Smooth muscle cell (in vitro differentiated cells): ENCODE data around the gene TSNAX. TPM values are rescaled to one million over a fixed set of nuclear protein-coding genes. Genes with fewer than 3 reads are reported as not detected.
A peak's percentile ranks its signal among the peaks of the same experiment; 100 is the strongest.

Experiments
- DNase-seq: peaks from one replicate; lab custom pipeline; 2025; ENCODE audit not compliant: unreplicated experiment; lab: John Stamatoyannopoulos, UW
- H2AFZ ChIP-seq: fragments of 200-600 bp; sonication (generic); 2 replicates; pipeline ENCODE4 v1.6.0; 2016; ENCODE audit warnings: antibody characterized with exemption, low read depth, mild to moderate bottlenecking
- H3F3A ChIP-seq: fragments of 200-600 bp; sonication (generic); 2 replicates; pipeline ENCODE4 v1.6.0; 2017; ENCODE audit warnings: antibody characterized with exemption, low read depth
- H3K27ac ChIP-seq: fragments of 200-600 bp; sonication (generic); 2 replicates; pipeline ENCODE4 v1.5.1; 2016; ENCODE audit warnings: low read depth, mild to moderate bottlenecking
- H3K27me3 ChIP-seq: fragments of 200-600 bp; sonication (generic); 2 replicates; pipeline ENCODE4 v1.6.1; 2016; ENCODE audit warnings: low read depth, mild to moderate bottlenecking
- H3K36me3 ChIP-seq: fragments of 200-600 bp; sonication (generic); 2 replicates; pipeline ENCODE4 v1.5.1; 2016; ENCODE audit warnings: low read depth
- H3K4me1 ChIP-seq: fragments of 200-600 bp; sonication (generic); 2 replicates; pipeline ENCODE4 v1.5.1; 2016; ENCODE audit warnings: low read depth
- H3K4me2 ChIP-seq: fragments of 200-600 bp; sonication (generic); 2 replicates; pipeline ENCODE4 v1.6.0; 2016; ENCODE audit warnings: mild to moderate bottlenecking
- H3K4me3 ChIP-seq: fragments of 200-600 bp; sonication (generic); 2 replicates; pipeline ENCODE4 v1.5.1; 2016; ENCODE audit warnings: mild to moderate bottlenecking
- H3K79me2 ChIP-seq: fragments of 200-600 bp; sonication (generic); 2 replicates; pipeline ENCODE4 v1.6.0; 2016; ENCODE audit warnings: low read depth, mild to moderate bottlenecking
- H3K9ac ChIP-seq: fragments of 200-600 bp; sonication (generic); 2 replicates; pipeline ENCODE4 v1.6.0; 2016; ENCODE audit warnings: low read depth
- H3K9me3 ChIP-seq: fragments of 200-600 bp; sonication (generic); replicated peaks from 2 replicates; pipeline ENCODE4 v1.5.1; 2016; ENCODE audit warnings: low read depth
- H4K20me1 ChIP-seq: fragments of 200-600 bp; sonication (generic); 2 replicates; pipeline ENCODE4 v1.6.0; 2016; ENCODE audit warnings: low read depth
- CTCF ChIP-seq: fragments of 200-600 bp; sonication (generic); IDR thresholded peaks from 2 replicates; pipeline ENCODE4 v1.5.1; 2017; ENCODE audit warnings: borderline replicate concordance, mild to moderate bottlenecking, antibody characterized with exemption; ENCODE audit not compliant: insufficient read depth, poor library complexity, severe bottlenecking
- WGBS: methylation state at CpG from one replicate; pipeline ENCODE4 v1.1.7; 2016; ENCODE audit warnings: low lambda C conversion rate; 5-methylcytosine and 5-hydroxymethylcytosine counted together
- polyA plus RNA-seq: library from polyadenylated mRNA; unstranded; fragments of >200 nt; fragmentation: Nextera tagmentation; extraction: Ambion mirVana; gene quantifications from 2 replicates; pipeline ENCODE4 v1.2.1, GENCODE V29; 2016
- total RNA-seq: library from RNA; depleted of rRNA; stranded (reverse); fragments of >200 nt; gene quantifications from 2 replicates; pipeline ENCODE4 v1.2.3, GENCODE V29; 2014

Gene TSNAX
- total RNA-seq (36.5 and 42.4 TPM in 2 replicates), polyA plus RNA-seq (22.6 and 24.0 TPM in 2 replicates)

GRCh38 chr1:231528172-231529029 lies at the start of gene TSNAX:
TSNAX (plus strand) TSS chr1:231528669; CDS start chr1:231528811, 142 bp downstream.
- Histone ChIP-seq H3K4me1 (peaks cover 10% of the 10 kb centered on the region), H2AFZ (peak within 1 kb of the TSS; percentile 98), H3K36me3 (no peaks in the 10 kb centered on the region), H3K27me3 (no peaks in the 10 kb centered on the region), H3K79me2 (peaks cover 44% of the 10 kb centered on the region), H3F3A (no peaks in the 10 kb centered on the region), H3K4me3 (peak within 1 kb of the TSS; percentile 90), H3K9ac (peak within 1 kb of the TSS; percentile 97), H4K20me1 (peaks cover 6% of the 10 kb centered on the region), H3K4me2 (peak within 1 kb of the TSS; percentile 96), H3K9me3 (no peaks in the 10 kb centered on the region), H3K27ac (peak within 1 kb of the TSS; percentile 97)
- no peak for TF ChIP-seq CTCF
- peak; percentile 60 for DNase-seq
- under 1% methylated on average over 60 of the region's 61 CpGs for WGBS

- DNase-seq, result no peak
- no peak overlapping the region for H3K4me2 ChIP-seq
- H3K9me3 ChIP-seq, result no peaks in the 10 kb centered on the region
- H3F3A ChIP-seq, result no peaks in the 10 kb centered on the region
- no peak overlapping the region for H3K9ac ChIP-seq
- H4K20me1 ChIP-seq, result no peaks in the 10 kb centered on the region
- TF ChIP-seq CTCF, result no peak
- H3K27me3 ChIP-seq, result no peaks in the 10 kb centered on the region
- no peaks in the 10 kb centered on the region for H3K4me1 ChIP-seq
- WGBS, result 85% methylated on average over 9 of the region's 9 CpGs
- no peak overlapping the region for H2AFZ ChIP-seq
- no peaks in the 10 kb centered on the region for H3K36me3 ChIP-seq
- no peak overlapping the region for H3K27ac ChIP-seq
- H3K79me2 ChIP-seq, result no peaks in the 10 kb centered on the region
- no peak overlapping the region for H3K4me3 ChIP-seq
These were observed 49.7 kb upstream of the TSNAX start for GRCh38 chr1:231478811-231479210.

GRCh38 chr1:231480008-231480407 lies 48.5 kb upstream of the TSNAX start:
- Histone ChIP-seq H4K20me1 (no peaks in the 10 kb centered on the region), H3K36me3 (no peaks in the 10 kb centered on the region), H3K9me3 (no peaks in the 10 kb centered on the region), H3F3A (no peaks in the 10 kb centered on the region), H3K27me3 (no peaks in the 10 kb centered on the region), H3K79me2 (no peaks in the 10 kb centered on the region), H3K4me1 (no peaks in the 10 kb centered on the region), H3K4me3 (no peak overlapping the region), H2AFZ (no peak overlapping the region), H3K4me2 (no peak overlapping the region), H3K27ac (no peak overlapping the region), H3K9ac (no peak overlapping the region)
- no peak for DNase-seq
- no peak for TF ChIP-seq CTCF
- WGBS, result 100% methylated on average over 2 of the region's 2 CpGs
